MM.1S (cell line): ENCODE measurements around the gene SYPL1.

Experiments used
- DNase-seq: peaks from one replicate; pipeline ENCODE4 v3.0.0-alpha.2; 2015
- H2AFZ ChIP-seq: fragments of 300-600 bp; sonication (generic); 2 replicates; pipeline ENCODE4 v1.6.0; 2016; ENCODE audit warnings: antibody characterized with exemption, low read length
- H3F3A ChIP-seq: fragments of 300-600 bp; sonication (generic); 2 replicates; pipeline ENCODE4 v1.6.1; 2016; ENCODE audit warnings: mild to moderate bottlenecking, antibody characterized with exemption, low read length, moderate library complexity, mixed read lengths; ENCODE audit not compliant: insufficient read depth
- H3K27ac ChIP-seq: fragments of 300-600 bp; sonication (generic); 2 replicates; pipeline ENCODE4 v1.5.1; 2016; ENCODE audit warnings: mild to moderate bottlenecking, low read length
- H3K27me3 ChIP-seq: fragments of 300-600 bp; sonication (generic); replicated peaks from 2 replicates; pipeline ENCODE4 v1.6.0; 2016; ENCODE audit warnings: low read length; ENCODE audit not compliant: insufficient read depth
- H3K36me3 ChIP-seq: fragments of 300-600 bp; sonication (generic); replicated peaks from 2 replicates; pipeline ENCODE4 v1.6.1; 2016; ENCODE audit warnings: mild to moderate bottlenecking, low read length, mixed read lengths; ENCODE audit not compliant: insufficient read depth
- H3K4me1 ChIP-seq: fragments of 300-600 bp; sonication (generic); 2 replicates; pipeline ENCODE4 v1.6.1; 2016; ENCODE audit warnings: low read length, mixed read lengths
- H3K4me2 ChIP-seq: fragments of 300-600 bp; sonication (generic); 2 replicates; pipeline ENCODE4 v1.6.0; 2016; ENCODE audit warnings: low read depth, low read length
- H3K4me3 ChIP-seq: fragments of 300-600 bp; sonication (generic); 2 replicates; pipeline ENCODE4 v1.5.1; 2016; ENCODE audit warnings: low read length, mixed read lengths
- H3K79me2 ChIP-seq: fragments of 300-600 bp; sonication (generic); 2 replicates; pipeline ENCODE4 v1.6.1; 2016; ENCODE audit warnings: mixed run types, low read length, mixed read lengths
- H3K9ac ChIP-seq: fragments of 300-600 bp; sonication (generic); 2 replicates; pipeline ENCODE4 v1.6.1; 2016; ENCODE audit warnings: low read length, mixed read lengths
- H3K9me2 ChIP-seq: fragments of 300-600 bp; sonication (generic); replicated peaks from 2 replicates; pipeline ENCODE4 v1.6.1; 2016; ENCODE audit warnings: mild to moderate bottlenecking, low read length, mixed read lengths; ENCODE audit not compliant: insufficient read depth
- H3K9me3 ChIP-seq: fragments of 300-600 bp; sonication (generic); replicated peaks from 2 replicates; pipeline ENCODE4 v1.6.1; 2016; ENCODE audit warnings: mild to moderate bottlenecking, low read length, mixed read lengths; ENCODE audit not compliant: insufficient read depth
- H4K20me1 ChIP-seq: fragments of 300-600 bp; sonication (generic); 2 replicates; pipeline ENCODE4 v1.6.1; 2016; ENCODE audit warnings: mild to moderate bottlenecking, low read length, moderate library complexity, mixed read lengths; ENCODE audit not compliant: insufficient read depth
- EZH2 ChIP-seq: fragments of 300-600 bp; sonication (generic); optimal IDR thresholded peaks from 2 replicates; pipeline ENCODE3; 2017; ENCODE audit warnings: low read depth, mild to moderate bottlenecking, antibody characterized with exemption, low read length, mixed read lengths
- EZH2phosphoT487 ChIP-seq: fragments of 300-600 bp; sonication (generic); IDR thresholded peaks from 2 replicates; pipeline ENCODE4 v1.6.1; 2018; ENCODE audit warnings: antibody characterized with exemption, low read length
- TF ChIP-seq, protein P1 (sequence below): fragments of 300-600 bp; sonication (generic); IDR thresholded peaks from 2 replicates; pipeline ENCODE4 v1.5.1; 2016; ENCODE audit warnings: antibody characterized with exemption, low read length, mixed read lengths

The SYPL1 gene

DNA sequence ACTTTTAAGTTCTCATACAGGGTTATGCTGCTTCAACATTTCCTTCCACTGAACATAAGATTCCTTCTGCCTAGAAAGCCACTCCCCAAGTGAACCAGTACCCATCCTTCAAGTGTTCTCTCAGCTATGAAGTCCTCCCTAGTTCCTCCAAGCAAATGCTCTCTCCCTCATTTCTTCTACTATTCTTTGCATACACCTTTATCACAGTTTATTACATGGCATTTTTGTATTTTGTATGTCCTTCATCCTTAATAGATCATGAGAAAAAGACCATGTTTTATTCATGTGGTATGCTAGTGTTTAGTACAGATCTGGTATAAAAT lies 1.9 kb downstream of the SYPL1 start:
- no peak overlapping the region for H3K4me2 ChIP-seq
- peaks cover 56% of the 10 kb centered on the region for H3K79me2 ChIP-seq
- no peak for TF ChIP-seq EZH2phosphoT487
- TF ChIP-seq, protein P1, sequence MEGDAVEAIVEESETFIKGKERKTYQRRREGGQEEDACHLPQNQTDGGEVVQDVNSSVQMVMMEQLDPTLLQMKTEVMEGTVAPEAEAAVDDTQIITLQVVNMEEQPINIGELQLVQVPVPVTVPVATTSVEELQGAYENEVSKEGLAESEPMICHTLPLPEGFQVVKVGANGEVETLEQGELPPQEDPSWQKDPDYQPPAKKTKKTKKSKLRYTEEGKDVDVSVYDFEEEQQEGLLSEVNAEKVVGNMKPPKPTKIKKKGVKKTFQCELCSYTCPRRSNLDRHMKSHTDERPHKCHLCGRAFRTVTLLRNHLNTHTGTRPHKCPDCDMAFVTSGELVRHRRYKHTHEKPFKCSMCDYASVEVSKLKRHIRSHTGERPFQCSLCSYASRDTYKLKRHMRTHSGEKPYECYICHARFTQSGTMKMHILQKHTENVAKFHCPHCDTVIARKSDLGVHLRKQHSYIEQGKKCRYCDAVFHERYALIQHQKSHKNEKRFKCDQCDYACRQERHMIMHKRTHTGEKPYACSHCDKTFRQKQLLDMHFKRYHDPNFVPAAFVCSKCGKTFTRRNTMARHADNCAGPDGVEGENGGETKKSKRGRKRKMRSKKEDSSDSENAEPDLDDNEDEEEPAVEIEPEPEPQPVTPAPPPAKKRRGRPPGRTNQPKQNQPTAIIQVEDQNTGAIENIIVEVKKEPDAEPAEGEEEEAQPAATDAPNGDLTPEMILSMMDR: no peak
- TF ChIP-seq EZH2: no peak
- H3K36me3 ChIP-seq: no peaks in the 10 kb centered on the region; the same call in 1 of the 2 replicates
- H3K4me1 ChIP-seq: peaks cover 14% of the 10 kb centered on the region; the same call in 1 of the 2 replicates
- H3K27ac ChIP-seq: no peak overlapping the region
- no peaks in the 10 kb centered on the region for H3K9me3 ChIP-seq
- DNase-seq: no peak
- H3K9ac ChIP-seq: no peak overlapping the region
- H3K27me3 ChIP-seq: no peaks in the 10 kb centered on the region
- no peak overlapping the region for H3K4me3 ChIP-seq
- no peak overlapping the region for H2AFZ ChIP-seq
- 0 out of 2 replicates have a peak, but pooled peaks cover 7% of the 10 kb centered on the region for H3F3A ChIP-seq
- H4K20me1 ChIP-seq: no peaks in the 10 kb centered on the region
- H3K9me2 ChIP-seq: no peaks in the 10 kb centered on the region

DNA sequence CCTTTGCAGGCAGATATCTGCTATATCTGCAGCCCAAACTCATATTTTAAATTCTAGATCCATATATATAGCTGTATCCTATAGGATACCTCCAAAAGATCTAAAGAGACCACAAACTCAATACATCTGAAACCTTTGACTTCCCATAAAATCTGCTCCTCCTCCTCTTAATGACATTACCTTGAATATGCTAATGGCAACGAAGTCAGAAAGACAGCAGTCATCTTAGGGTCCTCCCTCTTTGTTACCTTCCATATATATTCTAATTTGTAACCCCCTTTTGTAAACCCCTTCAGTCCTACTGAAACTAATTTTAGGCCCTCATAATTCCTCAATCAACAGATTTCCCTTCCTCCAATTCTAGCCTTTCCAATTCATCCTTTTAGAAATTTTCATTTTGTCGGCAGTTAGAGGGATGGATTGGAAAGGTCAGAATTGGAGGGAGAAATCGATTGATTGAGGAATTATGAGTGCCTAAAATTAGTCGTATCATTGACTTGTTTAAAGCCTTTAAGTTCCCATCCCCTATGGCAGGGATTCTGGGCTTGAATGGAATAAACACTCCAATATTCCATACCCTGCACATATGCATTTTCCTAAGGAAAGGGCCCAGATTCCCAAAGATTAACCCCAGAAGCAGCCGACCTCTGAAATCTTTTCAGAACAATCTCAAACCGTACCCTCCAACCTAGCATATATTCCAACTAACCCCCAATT lies 2.4 kb downstream of the SYPL1 start:
- H3K4me3 ChIP-seq: no peak overlapping the region
- no peak overlapping the region for H3K27ac ChIP-seq
- no peaks in the 10 kb centered on the region for H3K9me3 ChIP-seq
- H3K36me3 ChIP-seq: no peaks in the 10 kb centered on the region; the same call in 1 of the 2 replicates
- DNase-seq: no peak
- H3K27me3 ChIP-seq: no peaks in the 10 kb centered on the region
- H3K9me2 ChIP-seq: no peaks in the 10 kb centered on the region
- H3K9ac ChIP-seq: no peak overlapping the region
- peaks cover 14% of the 10 kb centered on the region; the same call in 1 of the 2 replicates for H3K4me1 ChIP-seq
- 0 out of 2 replicates have a peak, but pooled peaks cover 7% of the 10 kb centered on the region for H3F3A ChIP-seq
- H3K4me2 ChIP-seq: no peak overlapping the region
- peaks cover 61% of the 10 kb centered on the region for H3K79me2 ChIP-seq
- no peak for TF ChIP-seq EZH2
- no peak for TF ChIP-seq EZH2phosphoT487
- TF ChIP-seq, protein P1: no peak
- H4K20me1 ChIP-seq: no peaks in the 10 kb centered on the region
- H2AFZ ChIP-seq: no peak overlapping the region

DNA sequence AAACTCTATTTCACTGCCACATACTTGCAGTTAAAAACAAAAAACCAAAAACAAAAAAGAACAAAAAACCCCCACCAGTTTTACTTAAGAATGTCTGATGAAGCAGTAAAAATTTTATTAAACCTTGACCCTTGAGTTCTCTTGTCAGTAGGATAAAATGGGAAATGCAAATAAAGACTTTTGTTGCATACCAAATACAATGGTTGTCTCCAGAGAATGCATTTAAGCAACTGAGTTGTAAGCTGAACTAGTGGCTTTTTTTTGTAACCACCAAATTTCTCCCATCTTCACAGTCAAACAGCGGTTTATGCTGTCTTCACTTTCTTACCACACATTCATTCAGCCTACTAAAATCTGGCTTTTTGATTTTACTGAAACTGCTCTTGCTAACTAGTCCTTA lies 3.1 kb downstream of the SYPL1 start:
- Histone ChIP-seq H3K27ac (no peak overlapping the region), H3K79me2 (peaks cover 64% of the 10 kb centered on the region)

More for the DNA sequence above, 3.1 kb downstream of the SYPL1 start:
- Histone ChIP-seq H3K36me3 (no peaks in the 10 kb centered on the region; the same call in 1 of the 2 replicates), H3F3A (0 out of 2 replicates have a peak, but pooled peaks cover 7% of the 10 kb centered on the region), H4K20me1 (no peaks in the 10 kb centered on the region), H3K4me3 (no peak overlapping the region), H3K9ac (no peak overlapping the region), H3K9me3 (no peaks in the 10 kb centered on the region), H3K4me1 (peaks cover 14% of the 10 kb centered on the region; the same call in 1 of the 2 replicates), H2AFZ (no peak overlapping the region), H3K9me2 (no peaks in the 10 kb centered on the region), H3K27me3 (no peaks in the 10 kb centered on the region), H3K4me2 (no peak overlapping the region)
- TF ChIP-seq, protein P1: no peak
- no peak for TF ChIP-seq EZH2phosphoT487
- no peak for TF ChIP-seq EZH2
- no peak for DNase-seq
